ENCODE data around the gene STXBP5L.
"Not testable (repeated sequence)": the region's sequence is repeated elsewhere in the genome, so short reads cannot be mapped to it uniquely, and the experiment has no call there.

- TF ChIP-seq POLR2AphosphoS5 (IDR thresholded peaks at IDR 0.05), result not testable (repeated sequence)
- TF ChIP-seq, protein P1, sequence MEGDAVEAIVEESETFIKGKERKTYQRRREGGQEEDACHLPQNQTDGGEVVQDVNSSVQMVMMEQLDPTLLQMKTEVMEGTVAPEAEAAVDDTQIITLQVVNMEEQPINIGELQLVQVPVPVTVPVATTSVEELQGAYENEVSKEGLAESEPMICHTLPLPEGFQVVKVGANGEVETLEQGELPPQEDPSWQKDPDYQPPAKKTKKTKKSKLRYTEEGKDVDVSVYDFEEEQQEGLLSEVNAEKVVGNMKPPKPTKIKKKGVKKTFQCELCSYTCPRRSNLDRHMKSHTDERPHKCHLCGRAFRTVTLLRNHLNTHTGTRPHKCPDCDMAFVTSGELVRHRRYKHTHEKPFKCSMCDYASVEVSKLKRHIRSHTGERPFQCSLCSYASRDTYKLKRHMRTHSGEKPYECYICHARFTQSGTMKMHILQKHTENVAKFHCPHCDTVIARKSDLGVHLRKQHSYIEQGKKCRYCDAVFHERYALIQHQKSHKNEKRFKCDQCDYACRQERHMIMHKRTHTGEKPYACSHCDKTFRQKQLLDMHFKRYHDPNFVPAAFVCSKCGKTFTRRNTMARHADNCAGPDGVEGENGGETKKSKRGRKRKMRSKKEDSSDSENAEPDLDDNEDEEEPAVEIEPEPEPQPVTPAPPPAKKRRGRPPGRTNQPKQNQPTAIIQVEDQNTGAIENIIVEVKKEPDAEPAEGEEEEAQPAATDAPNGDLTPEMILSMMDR (IDR thresholded peaks at IDR 0.05), result not testable (repeated sequence)
Measured at GRCh38 chr3:121395967-121396366, 488.0 kb downstream of the STXBP5L start.
